Daoy (cell line): Measurements from ENCODE around the gene SOD2. TPM values are rescaled to one million over a fixed set of nuclear protein-coding genes. Genes with fewer than 3 reads are reported as not detected.
"Not testable (repeated sequence)": the region's sequence is repeated elsewhere in the genome, so short reads cannot be mapped to it uniquely, and the experiment has no call there.

Experiments
- DNase-seq: peaks from one replicate; pipeline ENCODE4 v3.0.0-alpha.2; 2015; ENCODE audit warnings: low read depth
- total RNA-seq: library from RNA; depleted of rRNA; stranded (reverse); fragments of >200 nt; shearing (Covaris generic); gene quantifications from 2 replicates; pipeline ENCODE4 v1.2.3, GENCODE V29; 2014; rRNA removed

SOD2 gene
- 244 and 253 TPM in 2 replicates for total RNA-seq

- peak; percentile 93 for DNase-seq
These were observed at the start of gene SOD2 for GRCh38 chr6:159693128-159693893. SOD2 (minus strand) TSS chr6:159693241; CDS start chr6:159693167, 74 bp downstream.

GRCh38 chr6:159742165-159742564 is 49.1 kb upstream of the SOD2 start:
- DNase-seq = no peak

GRCh38 chr6:159739341-159739740 is 46.3 kb upstream of the SOD2 start:
- no peak for DNase-seq

- no peak for DNase-seq
These were observed 43.9 kb upstream of the SOD2 start for GRCh38 chr6:159736908-159737307.

GRCh38 chr6:159733395-159733794 is 40.4 kb upstream of the SOD2 start:
- DNase-seq = not testable (repeated sequence)

GRCh38 chr6:159732550-159732949 is 39.5 kb upstream of the SOD2 start:
- not testable (repeated sequence) for DNase-seq

GRCh38 chr6:159730332-159730676 is 37.3 kb upstream of the SOD2 start:
- no peak for DNase-seq

- DNase-seq = no peak
These were observed 36.7 kb upstream of the SOD2 start for GRCh38 chr6:159729598-159730331.

- no peak for DNase-seq
These were observed 35.5 kb upstream of the SOD2 start for GRCh38 chr6:159728531-159728964.

GRCh38 chr6:159727717-159728445 is 34.8 kb upstream of the SOD2 start:
- DNase-seq = no peak

GRCh38 chr6:159726918-159727716 is 34.1 kb upstream of the SOD2 start, which contains the start of gene WTAP:
WTAP (plus strand) TSS chr6:159727506; CDS start chr6:159736266, 8,760 bp downstream.
- peak; percentile 99 for DNase-seq

- DNase-seq = no peak
These were observed 33.3 kb upstream of the SOD2 start for GRCh38 chr6:159726255-159726917.

GRCh38 chr6:159725208-159725607 is 32.2 kb upstream of the SOD2 start:
- not testable (repeated sequence) for DNase-seq

- DNase-seq = no peak
These were observed 31.7 kb upstream of the SOD2 start for GRCh38 chr6:159724778-159725177.

- DNase-seq = no peak
These were observed 30.2 kb upstream of the SOD2 start for GRCh38 chr6:159723259-159723658.

GRCh38 chr6:159722655-159723054 is 29.6 kb upstream of the SOD2 start:
- DNase-seq = no peak

GRCh38 chr6:159721981-159722380 is 28.9 kb upstream of the SOD2 start:
- not testable (repeated sequence) for DNase-seq

GRCh38 chr6:159720708-159721107 is 27.7 kb upstream of the SOD2 start:
- DNase-seq = peak; percentile 47

- DNase-seq = no peak
These were observed 26.2 kb upstream of the SOD2 start for GRCh38 chr6:159719287-159719686.

- peak; percentile 17 for DNase-seq
These were observed 25.6 kb upstream of the SOD2 start for GRCh38 chr6:159718634-159719033.
